ENCODE measurements around the gene COX5A. TPM values are rescaled to one million over a fixed set of nuclear protein-coding genes. Genes with fewer than 3 reads are reported as not detected.
"Not testable (repeated sequence)": the region's sequence is repeated elsewhere in the genome, so short reads cannot be mapped to it uniquely, and the experiment has no call there.

COX5A gene
- total RNA-seq, 1 donor from 2014 or later = 47.5 TPM

- DNase-seq = no peak
Observed at GRCh38 chr15:74955017-74955416, 17.1 kb upstream of the COX5A start.

- DNase-seq = peak; percentile 49
Observed at GRCh38 chr15:74954515-74954914, 16.6 kb upstream of the COX5A start.

DNA sequence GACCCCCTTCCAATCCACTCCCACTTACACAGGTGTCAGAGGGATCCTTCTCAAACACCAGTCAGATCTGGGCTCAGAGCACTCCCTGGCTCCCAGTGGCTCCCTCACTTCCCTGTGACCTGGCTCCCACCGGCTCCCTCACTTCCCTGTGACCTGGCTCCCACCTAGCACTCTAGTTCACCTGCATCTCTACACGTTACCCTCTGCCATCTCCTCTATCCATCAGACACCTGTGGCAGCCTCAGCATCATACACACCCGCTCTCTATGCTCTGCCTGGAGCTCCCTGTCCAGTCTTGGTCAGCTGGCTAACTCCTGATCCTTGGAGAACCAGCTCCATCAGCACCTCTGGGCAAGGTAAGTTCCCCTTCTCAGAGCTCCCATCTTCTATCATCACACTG is 13.1 kb upstream of the COX5A start:
- no peak for DNase-seq

- DNase-seq = peak; percentile 89
Observed at GRCh38 chr15:74950078-74950908, 12.4 kb upstream of the COX5A start.

DNA sequence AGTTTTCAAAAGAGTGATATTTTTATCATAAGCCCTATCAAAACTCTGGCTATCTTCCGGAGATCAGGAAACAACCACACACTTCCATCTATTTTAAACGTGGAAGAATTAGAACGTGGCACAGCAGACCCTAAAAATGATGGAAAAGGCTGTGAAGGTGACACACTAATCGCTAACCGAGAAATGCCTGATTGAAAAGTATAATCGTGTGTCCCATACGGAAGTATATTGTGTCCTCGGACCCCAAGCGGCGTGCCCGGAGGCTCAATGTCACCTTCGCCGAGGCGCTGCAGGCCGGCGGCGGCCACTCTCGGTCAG is 642 bp downstream of the COX5A start:
- DNase-seq = no peak

DNA sequence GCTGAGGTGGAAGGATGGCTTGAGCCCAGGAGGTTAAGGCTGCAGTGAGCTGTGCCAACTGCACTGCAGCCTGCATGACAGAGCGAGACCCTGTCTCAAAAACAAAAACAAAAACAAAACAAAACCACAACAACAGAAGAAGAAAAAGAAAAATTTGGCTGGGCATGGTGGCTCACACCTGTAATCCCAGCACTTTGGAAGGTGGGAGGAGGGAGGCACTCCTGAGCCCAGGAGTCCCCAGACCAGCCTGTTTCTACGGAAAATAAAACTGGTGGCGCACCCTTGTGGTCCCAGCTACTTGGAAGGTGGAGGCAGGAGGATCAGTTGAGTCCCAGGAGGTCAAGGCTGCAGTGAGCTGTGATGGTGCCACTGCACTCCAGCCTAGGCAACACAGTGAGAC is 2.7 kb downstream of the COX5A start:
- DNase-seq = not testable (repeated sequence)

DNA sequence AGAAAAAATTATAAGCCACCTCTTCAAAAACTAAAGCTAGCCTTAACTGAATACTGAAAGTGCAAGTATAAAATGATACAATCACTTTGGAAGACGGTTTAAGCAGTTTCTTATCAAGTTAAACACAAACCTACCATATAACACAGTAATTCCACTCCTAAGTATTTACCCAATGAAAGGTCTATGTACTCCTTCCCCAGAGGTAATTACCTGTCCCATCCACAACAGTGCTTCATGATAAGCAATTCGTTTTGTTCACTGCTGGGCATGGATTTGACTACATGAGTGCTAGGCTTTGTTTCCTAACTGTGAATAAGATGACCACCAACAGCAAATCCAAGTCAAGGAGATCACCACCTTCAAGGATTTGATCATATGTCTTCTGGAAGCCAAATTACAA is 4.3 kb downstream of the COX5A start:
- DNase-seq = no peak

DNA sequence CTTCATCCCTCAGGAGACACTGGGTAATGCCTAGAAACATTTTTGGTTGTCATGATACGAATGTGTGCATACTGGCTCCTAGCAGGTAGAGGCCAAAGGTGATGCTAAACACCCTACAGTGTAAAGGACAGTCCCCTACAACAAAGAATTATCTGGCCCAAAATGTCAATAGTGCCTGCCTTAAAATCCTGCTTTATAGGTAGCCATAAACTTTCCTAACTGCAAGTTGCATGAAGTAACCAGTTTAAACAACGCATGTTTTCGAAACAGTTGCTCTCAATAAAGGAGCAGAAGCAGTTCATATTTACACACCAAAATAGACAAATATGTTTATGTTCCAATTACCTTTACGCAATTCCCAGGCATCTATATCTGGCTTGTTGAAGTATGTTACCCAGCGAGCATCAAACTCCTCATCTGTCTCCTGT is 9.1 kb downstream of the COX5A start:
- DNase-seq = no peak

DNA sequence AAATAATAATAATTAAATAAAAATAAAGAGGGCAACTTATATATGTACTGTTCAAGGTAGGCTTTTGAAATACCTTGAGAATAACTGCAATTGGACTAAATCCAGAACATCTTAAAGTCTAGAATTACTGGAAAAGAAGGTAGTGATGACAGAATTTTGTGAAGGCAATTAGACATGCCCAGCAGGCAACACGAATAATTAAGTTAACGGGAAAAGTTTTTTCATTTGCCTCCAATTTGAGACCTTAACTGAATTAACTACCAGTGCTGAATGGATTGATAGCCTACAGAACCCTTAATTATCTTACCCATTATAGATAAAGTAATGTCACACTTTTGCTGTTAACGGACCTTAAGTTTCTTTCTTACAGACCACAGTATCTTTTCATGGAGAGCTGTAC is 13.3 kb downstream of the COX5A start:
- DNase-seq = no peak

GRCh38 chr15:74920456-74920855 is 17.4 kb downstream of the COX5A start:
- peak; percentile 80 for DNase-seq

DNA sequence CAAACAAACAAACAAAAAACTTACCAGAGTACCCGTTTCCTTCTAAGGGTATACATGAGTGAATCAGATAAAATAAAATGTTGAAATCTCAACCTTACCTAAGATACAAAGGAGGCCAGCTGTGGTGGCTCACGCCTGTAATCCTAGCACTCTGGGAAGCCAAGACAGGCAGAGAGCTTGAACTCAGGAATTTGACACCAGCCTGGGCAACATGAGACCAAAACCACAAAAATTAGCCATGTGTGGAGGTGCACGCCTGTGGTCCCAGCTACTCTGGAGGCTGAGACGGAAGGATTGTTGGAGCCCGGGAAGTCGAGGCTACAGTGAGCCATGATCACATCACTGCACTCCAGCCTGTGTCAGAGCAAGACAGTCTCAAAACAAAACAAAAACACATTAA is 20.2 kb downstream of the COX5A start:
- DNase-seq = no peak

- DNase-seq = not testable (repeated sequence)
Observed at GRCh38 chr15:74913799-74914198, 24.1 kb downstream of the COX5A start.

DNA sequence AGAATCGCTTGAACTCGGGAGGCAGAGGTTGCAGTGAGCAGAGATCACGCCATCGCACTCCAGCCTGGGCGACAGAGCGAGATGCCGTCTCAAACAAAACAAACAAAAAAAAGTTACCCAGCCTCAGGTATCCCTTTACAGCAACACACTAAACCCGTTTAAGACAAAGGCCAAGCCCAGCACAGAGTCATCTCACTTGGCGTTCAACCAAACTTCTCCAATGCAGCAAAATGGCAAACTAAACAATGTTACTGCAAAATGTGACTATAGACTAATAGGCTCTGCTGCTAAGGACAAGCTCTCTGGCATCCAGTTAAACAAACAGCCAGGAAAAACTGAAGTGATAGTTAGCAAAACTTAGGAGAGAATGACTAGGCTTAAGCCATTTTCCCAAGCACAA is 24.8 kb downstream of the COX5A start:
- DNase-seq = no peak

- no peak for DNase-seq
Observed at GRCh38 chr15:74908635-74909034, 29.2 kb downstream of the COX5A start.

DNA sequence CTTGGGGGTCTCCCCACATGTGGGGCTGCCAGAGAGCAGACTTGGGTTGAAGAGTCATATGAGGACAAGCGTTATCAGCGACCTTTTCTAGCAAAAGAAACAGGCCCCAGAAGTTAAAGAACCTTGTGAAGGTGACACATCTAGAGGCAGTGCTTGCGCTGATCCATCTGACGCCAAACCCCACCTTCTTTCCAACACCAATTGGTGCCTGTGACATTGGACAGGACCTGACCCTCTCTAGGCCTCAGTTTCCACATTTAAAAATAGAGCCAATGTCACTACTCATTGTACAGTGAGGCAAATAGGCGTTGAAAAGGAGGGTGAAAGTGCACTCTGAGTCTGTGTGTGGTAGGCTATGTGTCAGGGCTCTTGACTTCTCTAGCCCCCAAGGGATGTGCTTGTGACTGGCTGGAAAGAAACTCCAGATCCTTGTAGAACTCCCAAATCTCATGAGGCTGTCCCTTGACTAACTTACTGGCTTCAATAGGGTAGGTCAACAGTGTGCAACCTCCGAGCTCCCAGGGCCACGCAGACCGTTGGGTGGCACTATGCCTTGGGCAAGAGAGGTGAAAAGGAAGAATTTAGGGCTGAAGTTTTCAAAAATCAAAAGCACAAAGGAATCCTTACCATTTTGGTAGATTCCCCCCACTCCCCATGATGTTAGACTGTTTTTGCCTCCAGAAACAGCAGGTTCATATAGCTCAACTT is 30.6 kb downstream of the COX5A start:
- DNase-seq = no peak

GRCh38 chr15:74906450-74907162 is 31.3 kb downstream of the COX5A start, which contains the start of gene FAM219B:
TSS of gene FAM219B (minus strand) at chr15:74906851. CDS start at chr15:74906800, 51 bp downstream.
- peak; percentile 91 for DNase-seq

DNA sequence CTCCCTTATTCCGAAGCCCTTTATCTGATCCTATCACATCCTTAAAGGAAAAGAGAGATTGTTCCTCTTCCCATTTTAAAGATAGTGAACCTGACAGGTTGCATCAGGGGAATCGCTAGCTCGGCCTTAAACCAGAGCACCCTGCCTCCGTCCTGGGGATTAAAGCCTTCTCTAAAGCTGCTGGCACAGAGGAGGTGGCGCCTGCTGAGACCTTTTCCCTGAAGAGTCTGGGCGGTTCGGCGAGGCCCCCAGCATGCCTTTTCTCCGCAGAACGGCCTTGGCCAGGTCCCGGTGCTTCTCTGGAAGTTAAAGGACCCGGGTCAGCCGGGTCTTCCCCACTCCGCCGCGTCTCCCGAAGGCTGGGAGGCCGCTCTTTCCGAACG is 31.8 kb downstream of the COX5A start:
- peak; percentile 49 for DNase-seq

DNA sequence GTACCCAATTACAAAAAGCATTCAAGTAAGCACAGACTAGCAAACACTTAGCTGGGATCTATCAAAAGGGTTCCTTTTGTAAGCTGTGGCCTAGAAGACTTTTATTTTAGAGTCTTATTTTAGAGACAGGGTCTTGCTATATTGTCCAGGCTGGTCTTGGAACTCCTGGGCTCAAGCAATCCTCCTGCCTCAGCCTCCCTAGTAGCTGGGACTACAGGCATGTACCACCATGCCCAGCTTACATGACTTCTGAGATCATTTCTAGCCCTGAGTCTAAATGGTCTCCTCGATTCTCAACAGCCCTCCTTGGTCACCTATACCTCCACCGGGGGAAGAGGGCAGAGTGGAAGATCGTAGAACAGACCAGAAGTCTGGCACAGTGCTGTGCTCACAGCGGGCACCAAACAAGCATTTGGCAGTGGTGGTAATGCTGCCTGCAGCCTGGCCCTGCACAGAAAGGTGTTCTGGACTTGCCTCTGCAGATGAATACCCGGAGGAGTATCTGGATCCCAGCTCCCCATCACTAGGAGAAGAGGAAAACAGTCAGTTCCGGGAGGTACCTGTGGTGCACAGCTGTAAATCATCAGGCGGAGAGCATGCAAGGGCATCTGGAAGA is 33.6 kb downstream of the COX5A start:
- no peak for DNase-seq

DNA sequence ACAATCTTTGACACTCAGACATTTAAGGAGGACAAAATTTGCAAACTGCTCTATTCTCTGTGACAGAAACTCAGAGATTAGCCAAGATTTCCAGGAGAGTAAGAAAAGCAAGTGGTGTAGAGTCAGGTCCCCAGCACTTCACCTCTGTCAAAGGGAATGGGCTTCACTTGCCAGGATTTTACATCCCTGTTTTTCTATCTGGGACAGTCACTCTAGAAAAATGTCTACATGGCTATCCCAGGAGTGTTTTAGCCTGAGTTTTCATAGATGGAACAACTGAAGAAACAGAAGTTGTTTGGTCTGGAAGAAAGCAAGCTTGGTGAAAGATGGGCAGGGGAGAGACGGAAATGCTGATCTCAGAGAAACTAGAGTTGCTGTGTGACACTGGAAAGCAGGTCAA is 34.2 kb downstream of the COX5A start:
- no peak for DNase-seq

- DNase-seq = no peak
Observed at GRCh38 chr15:74902295-74903075, 35.4 kb downstream of the COX5A start.

GRCh38 chr15:74901612-74902063 is 36.2 kb downstream of the COX5A start:
- DNase-seq = peak; percentile 71

- no peak for DNase-seq
Observed at GRCh38 chr15:74897300-74897701, 40.6 kb downstream of the COX5A start.
